Measurements from ENCODE around the gene OSBPL3. TPM values are rescaled to one million over a fixed set of nuclear protein-coding genes. Genes with fewer than 3 reads are reported as not detected.

OSBPL3 gene
- total RNA-seq, 1 experiment from 2014 or later = 8.6 TPM

- Mint-ChIP-seq H3K9me3 (peaks cover 17 to 23% of the 10 kb centered on the region in 2 experiments), H3K36me3 (ENCODE audit: insufficient read depth in 1 of 3, low read depth in 3 of 3) (peaks cover 10 to 13% (median 10%) of the 10 kb centered on the region in 3 experiments), H3K4me1 (no peaks in the 10 kb centered on the region), H3K27me3 (ENCODE audit: low read depth) (peaks cover 2% of the 10 kb centered on the region), H3K27ac (no peak overlapping the region), H3K4me3 (no peak overlapping the region)
- Histone ChIP-seq H3T11ph (ENCODE audit: low read length) (no peak overlapping the region), H2AFZ (ENCODE audit: low read length) (no peak overlapping the region), H3K27me3 (ENCODE audit: insufficient read depth, low read length) (no peaks in the 10 kb centered on the region), H4K8ac (replicated peaks; ENCODE audit: insufficient read length, low read depth, low read length) (no peak overlapping the region), H3K79me1 (ENCODE audit: insufficient read depth, low read depth, low read length, poor library complexity, severe bottlenecking) (no peaks in the 10 kb centered on the region), H2BK12ac (ENCODE audit: insufficient read length, low read depth, low read length) (no peak overlapping the region), H2BK20ac (ENCODE audit: low read depth, low read length, poor library complexity, severe bottlenecking) (no peak overlapping the region), H2BK120ac (ENCODE audit: low read depth, low read length, poor library complexity, severe bottlenecking) (no peak overlapping the region), H3K9me3 (ENCODE audit: control insufficient read depth, low read depth, low read length) (no peaks in the 10 kb centered on the region), H3K9ac (ENCODE audit: extremely low read depth, insufficient read length, low read length) (no peak overlapping the region), H3K14ac (ENCODE audit: insufficient read depth, low read length) (no peak overlapping the region), H3K4me2 (ENCODE audit: insufficient read depth, insufficient read length, low read length) (no peak overlapping the region), H3K23me2 (ENCODE audit: insufficient read length, low read depth, low read length, poor library complexity, severe bottlenecking) (no peaks in the 10 kb centered on the region), H3K4me1 (ENCODE audit: insufficient read depth, low read length) (no peaks in the 10 kb centered on the region), H3K79me2 (ENCODE audit: insufficient read depth, low read length) (no peaks in the 10 kb centered on the region), H4K5ac (ENCODE audit: insufficient read length, low read depth, low read length) (no peak overlapping the region), H2AK5ac (ENCODE audit: insufficient read length, low read length) (no peak overlapping the region), H3K56ac (ENCODE audit: insufficient read length, low read depth, low read length) (no peak overlapping the region), H3K18ac (ENCODE audit: insufficient read length, low read depth, low read length) (no peak overlapping the region), H2BK5ac (ENCODE audit: insufficient read length, low read length) (no peak overlapping the region), H3K27ac (ENCODE audit: insufficient read length, low read depth, low read length) (no peak overlapping the region), H2BK15ac (ENCODE audit: low read depth, low read length) (no peak overlapping the region), H3K23ac (ENCODE audit: insufficient read length, low read depth, low read length) (no peak overlapping the region), H4K20me1 (ENCODE audit: control insufficient read depth, insufficient read depth, insufficient read length) (no peaks in the 10 kb centered on the region), H4K91ac (ENCODE audit: insufficient read length, low read depth, low read length) (no peak overlapping the region), H3K4ac (ENCODE audit: low read depth, low read length) (no peak overlapping the region)
- no CpG with 5 or more reads among the region's 2 CpGs for WGBS (ENCODE audit: extremely low coverage, insufficient read length, low lambda C conversion rate)
- TF ChIP-seq, protein P1, sequence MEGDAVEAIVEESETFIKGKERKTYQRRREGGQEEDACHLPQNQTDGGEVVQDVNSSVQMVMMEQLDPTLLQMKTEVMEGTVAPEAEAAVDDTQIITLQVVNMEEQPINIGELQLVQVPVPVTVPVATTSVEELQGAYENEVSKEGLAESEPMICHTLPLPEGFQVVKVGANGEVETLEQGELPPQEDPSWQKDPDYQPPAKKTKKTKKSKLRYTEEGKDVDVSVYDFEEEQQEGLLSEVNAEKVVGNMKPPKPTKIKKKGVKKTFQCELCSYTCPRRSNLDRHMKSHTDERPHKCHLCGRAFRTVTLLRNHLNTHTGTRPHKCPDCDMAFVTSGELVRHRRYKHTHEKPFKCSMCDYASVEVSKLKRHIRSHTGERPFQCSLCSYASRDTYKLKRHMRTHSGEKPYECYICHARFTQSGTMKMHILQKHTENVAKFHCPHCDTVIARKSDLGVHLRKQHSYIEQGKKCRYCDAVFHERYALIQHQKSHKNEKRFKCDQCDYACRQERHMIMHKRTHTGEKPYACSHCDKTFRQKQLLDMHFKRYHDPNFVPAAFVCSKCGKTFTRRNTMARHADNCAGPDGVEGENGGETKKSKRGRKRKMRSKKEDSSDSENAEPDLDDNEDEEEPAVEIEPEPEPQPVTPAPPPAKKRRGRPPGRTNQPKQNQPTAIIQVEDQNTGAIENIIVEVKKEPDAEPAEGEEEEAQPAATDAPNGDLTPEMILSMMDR (conservative IDR thresholded peaks at IDR 0.05) = no peak
- no peak for DNase-seq
Observed at GRCh38 chr7:24783698-24784097, 196.3 kb downstream of the OSBPL3 start.

Measured in H9 (cell line).